Gastrocnemius medialis (tissue), 4 donors: Measurements from ENCODE around the gene GRID2. TPM values are rescaled to one million over a fixed set of nuclear protein-coding genes. Genes with fewer than 3 reads are reported as not detected.

ENCODE experiments used
- ATAC-seq, 2 donors: fragments of 150-250 bp; one replicate each; pipeline ENCODE4 v1.9.1; 2016
- DNase-seq, 2 donors: peaks; one replicate each; pipeline ENCODE4 v3.0.0-alpha.2; 2019
- H3K27ac ChIP-seq, 4 donors: fragments of 200-600 bp; sonication (generic); 1 replicate in 1 of 4; 2 replicates in 3 of 4; pipeline ENCODE4 v1.5.1; 2016 to 2018; ENCODE audit warnings: mild to moderate bottlenecking in 2 of 4, moderate library complexity in 1 of 4
- H3K27me3 ChIP-seq, 3 donors: fragments of 200-600 bp; sonication (generic) in 2 of 3; 1 replicate in 1 of 3; 2 replicates in 2 of 3; pipeline versions ENCODE4 v1.5.1 to v1.6.0; 2016 to 2019; ENCODE audit warnings: mild to moderate bottlenecking in 1 of 3, moderate library complexity in 1 of 3
- H3K36me3 ChIP-seq, 2 donors: fragments of 200-600 bp; sonication (generic) in 1 of 2; one replicate each; pipeline ENCODE4 v1.5.1; 2017 to 2018
- H3K4me1 ChIP-seq, 2 donors: fragments of 200-600 bp; sonication (generic) in 1 of 2; one replicate each; pipeline ENCODE4 v1.5.1; 2016 to 2017; ENCODE audit warnings: mild to moderate bottlenecking in 2 of 2
- H3K4me3 ChIP-seq, 4 donors: fragments of 200-600 bp; sonication (generic) in 3 of 4; 1 replicate in 1 of 4; 2 replicates in 3 of 4; pipeline ENCODE4 v1.5.1; 2016 to 2019; ENCODE audit warnings: mild to moderate bottlenecking in 2 of 4
- H3K9me3 ChIP-seq, 3 donors: fragments of 200-600 bp; sonication (generic) in 2 of 3; 1 replicate in 1 of 3; 2 replicates in 2 of 3; pipeline ENCODE4 v1.5.1; 2016 to 2019
- CTCF ChIP-seq, 5 experiments: fragments of 450-650 bp in 3 of 5; fragments of 200-600 bp in 2 of 5; sonication (generic) in 2 of 5; IDR thresholded peaks in 4 of 5; conservative IDR thresholded peaks in 1 of 5; 1 replicate in 4 of 5; 2 replicates in 1 of 5; pipeline ENCODE4 v1.5.1; 2016 to 2019; ENCODE audit warnings: antibody characterized with exemption in 5 of 5, mild to moderate bottlenecking in 3 of 5, moderate library complexity in 3 of 5
- POLR2A ChIP-seq, 2 donors: fragments of 450-650 bp; IDR thresholded peaks; one replicate each; pipeline ENCODE4 v1.6.1; 2017; ENCODE audit warnings: antibody characterized with exemption in 2 of 2, mild to moderate bottlenecking in 2 of 2, moderate library complexity in 2 of 2
- in situ Hi-C, 4 donors: fragments of 200-750 bp; cut with MboI; loops; one replicate each; pipeline versions ENCODE4 v1.15.0 to v1.8.0; 2017; ENCODE audit warnings: low sequenced_read_pairs in 4 of 4
- intact Hi-C: fragments of 100-400 bp; cut with DNase I; formaldehyde crosslinking; loops from one replicate; pipeline ENCODE4 v1.15.1; 2023; ENCODE audit warnings: low total_unique reads
- total RNA-seq, 4 donors: library from RNA; depleted of rRNA; stranded (reverse); fragments of >200 nt; gene quantifications; one replicate each; pipeline versions ENCODE4 v1.1.0 to v1.2.3, GENCODE V29; 2016

GRID2 gene
- total RNA-seq, 4 donors from 2014 or later = not detected

GRCh38 chr4:93342738-93343137, 1039.0 kb downstream of the GRID2 start:
- Histone ChIP-seq H3K4me1 (no peaks in the 10 kb centered on the region), H3K4me3 (no peak overlapping the region), H3K27ac (no peak overlapping the region), H3K36me3 (no peaks in the 10 kb centered on the region), H3K27me3 (no peaks in the 10 kb centered on the region), H3K9me3 (no peaks in the 10 kb centered on the region)
- TF ChIP-seq POLR2A (IDR thresholded peaks at IDR 0.05) = no peak
- no peak for TF ChIP-seq CTCF (IDR thresholded peaks at IDR 0.05 in 4 of 5, conservative IDR thresholded peaks at IDR 0.05 in 1 of 5)
- intact Hi-C loops = no loop called here
- ATAC-seq (no peak), DNase-seq (no peak)
- in situ Hi-C loops = no loop called here

- Histone ChIP-seq H3K4me1 (no peaks in the 10 kb centered on the region), H3K36me3 (no peaks in the 10 kb centered on the region), H3K27me3 (no peaks in the 10 kb centered on the region), H3K27ac (no peak overlapping the region), H3K9me3 (no peaks in the 10 kb centered on the region), H3K4me3 (no peak overlapping the region)
- TF ChIP-seq POLR2A (IDR thresholded peaks at IDR 0.05) = no peak
- no peak for TF ChIP-seq CTCF (IDR thresholded peaks at IDR 0.05 in 4 of 5, conservative IDR thresholded peaks at IDR 0.05 in 1 of 5)
- ATAC-seq = no peak
- DNase-seq = no peak
- in situ Hi-C loops = no loop called here
- intact Hi-C loops = no loop called here
These were observed 1043.1 kb downstream of the GRID2 start for GRCh38 chr4:93346840-93347239.

GRCh38 chr4:93348896-93349295, 1045.1 kb downstream of the GRID2 start:
- ATAC-seq (no peak), DNase-seq (no peak)
- Histone ChIP-seq H3K27me3 (no peaks in the 10 kb centered on the region), H3K36me3 (no peaks in the 10 kb centered on the region), H3K4me1 (no peaks in the 10 kb centered on the region), H3K27ac (no peak overlapping the region), H3K9me3 (no peaks in the 10 kb centered on the region), H3K4me3 (no peak overlapping the region)
- intact Hi-C loops (no loop called here), in situ Hi-C loops (no loop called here)
- TF ChIP-seq POLR2A (IDR thresholded peaks at IDR 0.05) (no peak), CTCF (IDR thresholded peaks at IDR 0.05 in 4 of 5, conservative IDR thresholded peaks at IDR 0.05 in 1 of 5) (no peak)

- Histone ChIP-seq H3K4me1 (no peaks in the 10 kb centered on the region), H3K4me3 (no peak overlapping the region), H3K36me3 (no peaks in the 10 kb centered on the region), H3K27me3 (no peaks in the 10 kb centered on the region), H3K27ac (no peak overlapping the region), H3K9me3 (no peaks in the 10 kb centered on the region)
- intact Hi-C loops (no loop called here), in situ Hi-C loops (no loop called here)
- TF ChIP-seq POLR2A (IDR thresholded peaks at IDR 0.05) (no peak), CTCF (IDR thresholded peaks at IDR 0.05 in 4 of 5, conservative IDR thresholded peaks at IDR 0.05 in 1 of 5) (no peak)
- ATAC-seq (no peak), DNase-seq (no peak)
These were observed 1048.1 kb downstream of the GRID2 start for GRCh38 chr4:93351846-93352245.

- DNase-seq = no peak
- Histone ChIP-seq H3K9me3 (no peaks in the 10 kb centered on the region), H3K4me1 (no peaks in the 10 kb centered on the region), H3K27ac (no peak overlapping the region), H3K27me3 (no peaks in the 10 kb centered on the region), H3K36me3 (no peaks in the 10 kb centered on the region), H3K4me3 (no peak overlapping the region)
- in situ Hi-C loops = no loop called here
- TF ChIP-seq CTCF (IDR thresholded peaks at IDR 0.05 in 4 of 5, conservative IDR thresholded peaks at IDR 0.05 in 1 of 5) (no peak), POLR2A (IDR thresholded peaks at IDR 0.05) (no peak)
- ATAC-seq = no peak
- intact Hi-C loops = no loop called here
These were observed 1051.6 kb downstream of the GRID2 start for GRCh38 chr4:93355411-93355810.
